ENCODE measurements around the gene PNMT. TPM values are rescaled to one million over a fixed set of nuclear protein-coding genes. Genes with fewer than 3 reads are reported as not detected.

Gene PNMT
- total and polyA plus RNA-seq, 2 of the 13 experiments (the other 11 are each of a cell fraction or from before 2014, with no cell fraction given): 0.25 TPM; not detected in 1

GRCh38 chr17:39701012-39701783, 32.9 kb downstream of the PNMT start (continued):
- TF ChIP-seq, protein P1, sequence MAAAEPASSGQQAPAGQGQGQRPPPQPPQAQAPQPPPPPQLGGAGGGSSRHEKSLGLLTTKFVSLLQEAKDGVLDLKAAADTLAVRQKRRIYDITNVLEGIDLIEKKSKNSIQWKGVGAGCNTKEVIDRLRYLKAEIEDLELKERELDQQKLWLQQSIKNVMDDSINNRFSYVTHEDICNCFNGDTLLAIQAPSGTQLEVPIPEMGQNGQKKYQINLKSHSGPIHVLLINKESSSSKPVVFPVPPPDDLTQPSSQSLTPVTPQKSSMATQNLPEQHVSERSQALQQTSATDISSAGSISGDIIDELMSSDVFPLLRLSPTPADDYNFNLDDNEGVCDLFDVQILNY (CRISPR knock-in tag; conservative IDR thresholded peaks at IDR 0.05): no peak
- TF ChIP-seq REL (CRISPR knock-in tag; conservative IDR thresholded peaks at IDR 0.05): no peak
- TF ChIP-seq ATM (IDR thresholded peaks at IDR 0.05; ENCODE audit: borderline replicate concordance): no peak
- TF ChIP-seq, protein P2, sequence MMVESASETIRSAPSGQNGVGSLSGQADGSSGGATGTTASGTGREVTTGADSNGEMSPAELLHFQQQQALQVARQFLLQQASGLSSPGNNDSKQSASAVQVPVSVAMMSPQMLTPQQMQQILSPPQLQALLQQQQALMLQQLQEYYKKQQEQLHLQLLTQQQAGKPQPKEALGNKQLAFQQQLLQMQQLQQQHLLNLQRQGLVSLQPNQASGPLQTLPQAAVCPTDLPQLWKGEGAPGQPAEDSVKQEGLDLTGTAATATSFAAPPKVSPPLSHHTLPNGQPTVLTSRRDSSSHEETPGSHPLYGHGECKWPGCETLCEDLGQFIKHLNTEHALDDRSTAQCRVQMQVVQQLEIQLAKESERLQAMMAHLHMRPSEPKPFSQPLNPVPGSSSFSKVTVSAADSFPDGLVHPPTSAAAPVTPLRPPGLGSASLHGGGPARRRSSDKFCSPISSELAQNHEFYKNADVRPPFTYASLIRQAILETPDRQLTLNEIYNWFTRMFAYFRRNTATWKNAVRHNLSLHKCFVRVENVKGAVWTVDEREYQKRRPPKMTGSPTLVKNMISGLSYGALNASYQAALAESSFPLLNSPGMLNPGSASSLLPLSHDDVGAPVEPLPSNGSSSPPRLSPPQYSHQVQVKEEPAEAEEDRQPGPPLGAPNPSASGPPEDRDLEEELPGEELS (CRISPR knock-in tag; IDR thresholded peaks at IDR 0.05): no peak
- no peak for TF ChIP-seq CHD4 (IDR thresholded peaks at IDR 0.05; ENCODE audit: borderline replicate concordance, low read length)
- no peak for TF ChIP-seq MAFK (conservative IDR thresholded peaks at IDR 0.05 in 1 of 2, IDR thresholded peaks at IDR 0.05 in 1 of 2; ENCODE audit: low read length in 2 of 2)
- TF ChIP-seq HNF1B (CRISPR knock-in tag; IDR thresholded peaks at IDR 0.05): no peak
- TF ChIP-seq, protein P3, sequence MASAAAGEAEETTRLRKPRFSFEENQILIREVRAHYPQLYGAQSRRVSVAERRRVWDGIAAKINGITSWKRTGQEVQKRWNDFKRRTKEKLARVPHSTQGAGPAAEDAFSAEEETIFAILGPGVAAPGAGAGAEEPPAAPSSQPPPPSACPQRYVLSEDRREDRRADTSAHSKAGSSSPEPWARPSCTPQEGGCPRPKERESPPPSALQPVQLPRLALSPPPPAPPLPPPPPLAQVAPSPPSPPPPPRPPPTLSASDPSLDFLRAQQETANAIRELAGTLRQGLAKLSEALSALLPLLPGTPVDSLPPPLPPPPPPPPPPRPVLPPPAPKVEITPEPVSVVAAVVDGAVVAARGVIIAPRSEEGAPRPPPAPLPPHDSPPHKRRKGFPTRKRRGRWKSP (CRISPR knock-in tag; IDR thresholded peaks at IDR 0.05): 0 out of 2 replicates have a peak, but pooled peaks have one; percentile 46
- TF ChIP-seq ZNF343 (CRISPR knock-in tag; IDR thresholded peaks at IDR 0.05): no peak
- TF ChIP-seq KAT2B (IDR thresholded peaks at IDR 0.05; ENCODE audit: borderline replicate concordance, low read depth, low read length): no peak
- no peak for TF ChIP-seq NCOA5 (CRISPR knock-in tag; IDR thresholded peaks at IDR 0.05)
- TF ChIP-seq MIER2 (CRISPR knock-in tag; IDR thresholded peaks at IDR 0.05): no peak
- TF ChIP-seq MAX (IDR thresholded peaks at IDR 0.05): no peak; the same call in 1 of the 2 replicates
- no peak for TF ChIP-seq STAT5B (CRISPR knock-in tag; IDR thresholded peaks at IDR 0.05)
- no peak for TF ChIP-seq ZNF446 (CRISPR knock-in tag; IDR thresholded peaks at IDR 0.05)
- no peak for TF ChIP-seq RFXAP (CRISPR knock-in tag; IDR thresholded peaks at IDR 0.05; ENCODE audit: borderline replicate concordance)
- peak; percentile 32 for TF ChIP-seq TEAD3 (CRISPR knock-in tag; optimal IDR thresholded peaks at IDR 0.05; ENCODE audit: borderline replicate concordance)
- TF ChIP-seq MED13 (CRISPR knock-in tag; IDR thresholded peaks at IDR 0.05): no peak
- 0 out of 2 replicates have a peak, but pooled peaks have one; percentile 14 for TF ChIP-seq GABPB1 (CRISPR knock-in tag; IDR thresholded peaks at IDR 0.05)
- 0 out of 2 replicates have a peak, but pooled peaks have one; percentile 21 for TF ChIP-seq ZNF296 (CRISPR knock-in tag; conservative IDR thresholded peaks at IDR 0.05)
- peak; percentile 48; the same call in 1 of the 2 replicates for TF ChIP-seq PRMT3 (CRISPR knock-in tag; IDR thresholded peaks at IDR 0.05; ENCODE audit: borderline replicate concordance, low read depth)
- no peak for TF ChIP-seq ZNF260 (CRISPR knock-in tag; IDR thresholded peaks at IDR 0.05; ENCODE audit: borderline replicate concordance, low read depth)
- TF ChIP-seq HMG20A (CRISPR knock-in tag; IDR thresholded peaks at IDR 0.05; ENCODE audit: borderline replicate concordance): no peak
